Vagina (tissue), 2 donors: ENCODE measurements around the gene ZFP62. TPM values are rescaled to one million over a fixed set of nuclear protein-coding genes. Genes with fewer than 3 reads are reported as not detected.

Experiments used
- DNase-seq, 2 donors: peaks; one replicate each; pipeline ENCODE4 v3.0.0-alpha.2; 2017; ENCODE audit errors: extremely low spot score in 2 of 2
- H3K27ac ChIP-seq: fragments of 200-600 bp; sonication (generic); one replicate; pipeline ENCODE4 v1.5.1; 2019
- H3K27me3 ChIP-seq: fragments of 200-600 bp; sonication (generic); one replicate; pipeline ENCODE4 v1.5.1; 2019
- H3K36me3 ChIP-seq, 2 donors: fragments of 200-600 bp; sonication (generic); one replicate each; pipeline ENCODE4 v1.5.1; 2017 to 2019
- H3K4me1 ChIP-seq: fragments of 200-600 bp; sonication (generic); one replicate; pipeline ENCODE4 v1.5.1; 2019
- H3K4me3 ChIP-seq, 2 donors: fragments of 200-600 bp; sonication (generic); 1 replicate in 1 of 2; 2 replicates in 1 of 2; pipeline ENCODE4 v1.5.1; 2016 to 2019
- H3K9me3 ChIP-seq: fragments of 200-600 bp; sonication (generic); one replicate; pipeline ENCODE4 v1.5.1; 2019
- POLR2A ChIP-seq, 2 donors: fragments of 450-650 bp; IDR thresholded peaks; one replicate each; pipeline ENCODE4 v1.6.1; 2017; ENCODE audit warnings: antibody characterized with exemption in 2 of 2, mild to moderate bottlenecking in 2 of 2, moderate library complexity in 2 of 2
- POLR2AphosphoS5 ChIP-seq, 2 donors: sonication (generic); formaldehyde crosslinking; IDR thresholded peaks; one replicate each; pipeline ENCODE4 v1.9.0; 2017; ENCODE audit warnings: antibody characterized with exemption in 2 of 2, mild to moderate bottlenecking in 2 of 2, low read depth in 1 of 2; ENCODE audit not compliant: insufficient read depth in 1 of 2
- intact Hi-C: fragments of 100-400 bp; cut with DNase I; formaldehyde crosslinking; loops from one replicate; pipeline ENCODE4 v1.15.1; 2023
- total RNA-seq: library from RNA; depleted of rRNA; stranded (reverse); fragments of >200 nt; gene quantifications from one replicate; pipeline ENCODE4 v1.2.3, GENCODE V29; 2016
- TF ChIP-seq, protein P1 (sequence below), 3 experiments: fragments of 450-650 bp in 2 of 3; fragments of 200-600 bp in 1 of 3; sonication (generic) in 1 of 3; IDR thresholded peaks; one replicate each; pipeline ENCODE4 v1.5.1; 2017 to 2019; ENCODE audit warnings: antibody characterized with exemption in 3 of 3, mild to moderate bottlenecking in 2 of 3, moderate library complexity in 2 of 3

The ZFP62 gene
- 22.3 TPM for total RNA-seq

DNA sequence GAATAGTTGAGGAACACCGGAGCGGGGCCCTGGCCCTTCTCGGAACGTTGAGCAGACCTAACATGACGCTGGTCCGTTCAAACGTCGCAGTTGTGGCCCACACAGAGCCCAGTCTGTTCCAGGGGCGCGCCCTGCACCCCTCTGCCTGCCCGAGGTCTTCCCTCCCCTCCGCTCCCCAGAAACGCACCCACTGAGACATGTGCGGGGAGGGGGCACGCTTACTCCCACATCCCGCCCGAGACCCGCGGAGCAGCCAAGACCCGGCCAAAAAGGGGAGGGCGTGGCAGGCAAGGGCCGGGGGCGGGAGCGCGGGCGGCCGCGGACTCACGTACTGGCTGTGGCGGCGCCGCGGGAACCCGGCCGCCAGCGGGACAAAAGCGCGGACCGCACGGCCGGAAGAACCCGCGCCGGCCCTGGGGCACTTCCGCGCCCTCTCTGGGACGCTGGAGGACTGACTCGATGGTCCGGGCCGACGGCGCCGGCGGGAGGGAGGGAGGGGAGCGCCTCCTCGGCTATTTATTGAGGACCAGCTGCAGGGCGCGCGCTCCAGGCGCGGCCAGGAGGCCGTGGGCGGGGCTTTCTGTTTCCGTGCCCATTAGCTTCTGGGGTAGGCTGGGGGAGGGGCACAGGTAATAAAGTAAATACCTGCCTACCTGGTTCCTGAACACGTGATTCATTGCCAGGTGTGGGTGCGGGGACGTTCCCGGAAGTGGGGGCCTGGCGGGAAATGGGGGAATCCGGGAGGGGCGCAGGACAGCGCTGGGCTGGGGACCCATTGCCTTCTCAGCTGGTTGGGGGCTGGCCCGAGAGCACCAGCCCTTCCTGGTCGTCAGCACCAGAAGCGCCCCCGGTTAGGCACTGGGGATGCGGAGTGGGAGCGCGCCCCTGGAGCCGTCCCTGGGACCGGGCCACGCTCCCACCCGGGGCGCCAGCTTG, at the start of gene ZFP62:
TSS of gene ZFP62 (minus strand) at position 390 of the 936 bp plus-strand sequence. CDS start at position 333, 57 bp downstream.
- intact Hi-C loops, result loop anchor here (5.0 to 10.0 kb wide), 2 partner anchors 74 to 324 kb away; no protein-coding TSS in a partner anchor
- TF ChIP-seq, protein P1, sequence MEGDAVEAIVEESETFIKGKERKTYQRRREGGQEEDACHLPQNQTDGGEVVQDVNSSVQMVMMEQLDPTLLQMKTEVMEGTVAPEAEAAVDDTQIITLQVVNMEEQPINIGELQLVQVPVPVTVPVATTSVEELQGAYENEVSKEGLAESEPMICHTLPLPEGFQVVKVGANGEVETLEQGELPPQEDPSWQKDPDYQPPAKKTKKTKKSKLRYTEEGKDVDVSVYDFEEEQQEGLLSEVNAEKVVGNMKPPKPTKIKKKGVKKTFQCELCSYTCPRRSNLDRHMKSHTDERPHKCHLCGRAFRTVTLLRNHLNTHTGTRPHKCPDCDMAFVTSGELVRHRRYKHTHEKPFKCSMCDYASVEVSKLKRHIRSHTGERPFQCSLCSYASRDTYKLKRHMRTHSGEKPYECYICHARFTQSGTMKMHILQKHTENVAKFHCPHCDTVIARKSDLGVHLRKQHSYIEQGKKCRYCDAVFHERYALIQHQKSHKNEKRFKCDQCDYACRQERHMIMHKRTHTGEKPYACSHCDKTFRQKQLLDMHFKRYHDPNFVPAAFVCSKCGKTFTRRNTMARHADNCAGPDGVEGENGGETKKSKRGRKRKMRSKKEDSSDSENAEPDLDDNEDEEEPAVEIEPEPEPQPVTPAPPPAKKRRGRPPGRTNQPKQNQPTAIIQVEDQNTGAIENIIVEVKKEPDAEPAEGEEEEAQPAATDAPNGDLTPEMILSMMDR (IDR thresholded peaks at IDR 0.05), result peak in 2 of 3 experiments; percentile 6 to 44
- TF ChIP-seq POLR2AphosphoS5 (IDR thresholded peaks at IDR 0.05; ENCODE audit: insufficient read depth in 1 of 2, low read depth in 1 of 2) (peak; percentile 35 to 79), POLR2A (IDR thresholded peaks at IDR 0.05) (peak in 1 of 2 donors; percentile 64)
- Histone ChIP-seq H3K27me3 (no peaks in the 10 kb centered on the region), H3K36me3 (peaks cover 0 to 4% of the 10 kb centered on the region in 2 donors), H3K9me3 (no peaks in the 10 kb centered on the region), H3K4me3 (peak within 1 kb of the TSS; percentile 81 to 85), H3K4me1 (peaks cover 12% of the 10 kb centered on the region), H3K27ac (peak within 1 kb of the TSS; percentile 90)
- DNase-seq, result no peak

DNA sequence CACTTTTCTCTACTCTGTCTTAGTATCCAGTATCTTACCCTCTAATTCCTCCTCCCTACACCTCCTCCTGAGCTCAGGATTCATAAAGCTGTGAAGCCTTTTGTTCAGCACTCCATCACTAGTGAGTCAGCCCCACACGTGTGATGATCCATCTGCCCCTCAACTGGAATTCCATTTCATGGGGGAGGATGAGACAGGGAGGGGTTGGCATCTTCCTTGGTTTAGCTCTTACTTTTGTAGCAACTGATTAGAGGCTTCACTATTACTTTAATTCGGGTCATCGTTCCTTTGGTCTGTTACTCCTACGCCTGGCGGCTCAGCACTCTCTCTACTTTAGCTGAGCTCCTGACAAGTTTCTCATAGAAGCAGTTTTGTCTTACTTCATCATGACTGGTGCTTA, 49.7 kb upstream of the ZFP62 start:
- H3K4me1 ChIP-seq, result no peaks in the 10 kb centered on the region
- no peak overlapping the region for H3K27ac ChIP-seq
- intact Hi-C loops, result no loop called here
- H3K27me3 ChIP-seq, result no peaks in the 10 kb centered on the region
- TF ChIP-seq, protein P1 (IDR thresholded peaks at IDR 0.05), result no peak
- TF ChIP-seq POLR2AphosphoS5 (IDR thresholded peaks at IDR 0.05; ENCODE audit: insufficient read depth in 1 of 2, low read depth in 1 of 2), result no peak
- no peak for TF ChIP-seq POLR2A (IDR thresholded peaks at IDR 0.05)
- no peak overlapping the region for H3K4me3 ChIP-seq
- H3K36me3 ChIP-seq, result no peaks in the 10 kb centered on the region
- no peaks in the 10 kb centered on the region for H3K9me3 ChIP-seq
- DNase-seq, result no peak

DNA sequence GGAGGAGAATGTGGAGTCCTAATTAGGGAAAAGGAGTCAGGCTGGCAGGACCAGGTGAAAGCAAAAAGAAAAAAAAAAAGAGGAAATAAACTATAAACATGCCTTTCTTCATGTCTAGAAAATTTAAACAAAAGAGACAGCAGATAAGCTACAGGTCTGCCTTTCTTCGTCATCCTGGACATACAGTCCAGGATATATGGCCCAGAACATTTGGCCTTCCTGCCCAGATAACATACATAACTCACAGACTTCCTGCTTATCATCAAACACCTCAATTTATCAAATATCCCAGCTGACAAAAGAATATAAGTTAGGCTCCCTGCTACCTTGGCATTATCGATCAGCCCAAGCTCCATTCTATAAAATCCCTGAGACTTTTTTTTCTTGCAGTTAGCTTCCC, 49.1 kb upstream of the ZFP62 start:
- Histone ChIP-seq H3K4me1 (no peaks in the 10 kb centered on the region), H3K27me3 (no peaks in the 10 kb centered on the region), H3K27ac (no peak overlapping the region), H3K9me3 (no peaks in the 10 kb centered on the region), H3K36me3 (no peaks in the 10 kb centered on the region), H3K4me3 (no peak overlapping the region)
- intact Hi-C loops, result no loop called here
- DNase-seq, result no peak
- TF ChIP-seq POLR2AphosphoS5 (IDR thresholded peaks at IDR 0.05; ENCODE audit: insufficient read depth in 1 of 2, low read depth in 1 of 2) (no peak), POLR2A (IDR thresholded peaks at IDR 0.05) (no peak)
- TF ChIP-seq, protein P1 (IDR thresholded peaks at IDR 0.05), result no peak

DNA sequence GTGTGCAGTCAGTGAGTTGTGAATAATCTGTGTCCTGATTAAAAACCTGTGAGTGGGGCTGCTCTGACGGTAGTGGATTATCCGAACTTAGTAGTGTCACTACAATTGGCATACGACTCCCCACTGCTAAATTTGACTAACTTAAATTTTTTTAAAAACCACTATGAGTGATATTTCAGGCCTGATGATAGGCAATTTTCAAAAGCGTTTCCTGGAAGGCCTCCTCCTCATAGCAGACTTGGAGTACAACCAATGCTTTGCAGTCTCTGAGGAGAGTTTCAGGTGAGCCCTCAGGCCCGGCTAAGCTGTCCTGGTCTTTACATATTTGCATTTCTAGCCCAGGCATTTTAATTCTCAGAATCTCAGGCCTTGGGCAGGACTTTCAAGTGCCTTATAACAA, 48.7 kb upstream of the ZFP62 start:
- TF ChIP-seq, protein P1 (IDR thresholded peaks at IDR 0.05), result no peak
- TF ChIP-seq POLR2A (IDR thresholded peaks at IDR 0.05) (no peak), POLR2AphosphoS5 (IDR thresholded peaks at IDR 0.05; ENCODE audit: insufficient read depth in 1 of 2, low read depth in 1 of 2) (no peak)
- no peak overlapping the region for H3K4me3 ChIP-seq
- DNase-seq, result no peak
- H3K36me3 ChIP-seq, result no peaks in the 10 kb centered on the region
- intact Hi-C loops, result no loop called here
- no peaks in the 10 kb centered on the region for H3K27me3 ChIP-seq
- H3K27ac ChIP-seq, result no peak overlapping the region
- no peaks in the 10 kb centered on the region for H3K4me1 ChIP-seq
- no peaks in the 10 kb centered on the region for H3K9me3 ChIP-seq
